GM12875 (cell line): ENCODE data around the gene FAU.
"Not testable (repeated sequence)": the region's sequence is repeated elsewhere in the genome, so short reads cannot be mapped to it uniquely, and the experiment has no call there.

Experiments
- H3K4me3 ChIP-seq: one replicate; pipeline ENCODE4 v1.5.1; 2011; ENCODE audit warnings: low read depth, low read length, control low read depth
- CTCF ChIP-seq: IDR thresholded peaks from 2 replicates; pipeline ENCODE4 v1.5.1; 2011; ENCODE audit warnings: low read depth, mild to moderate bottlenecking, control low read depth, inconsistent platforms, low read length, moderate library complexity, borderline replicate concordance; ENCODE audit not compliant: insufficient read depth

The FAU gene

GRCh38 chr11:65152122-65152521, 30.2 kb upstream of the FAU start:
- TF ChIP-seq CTCF, result no peak
- H3K4me3 ChIP-seq, result no peak overlapping the region

- no peak overlapping the region for H3K4me3 ChIP-seq
- TF ChIP-seq CTCF, result no peak
These were observed 29.5 kb upstream of the FAU start for GRCh38 chr11:65151331-65151899.

GRCh38 chr11:65150509-65151299, 28.8 kb upstream of the FAU start:
- no peak for TF ChIP-seq CTCF

GRCh38 chr11:65150131-65150508, 28.2 kb upstream of the FAU start:
- H3K4me3 ChIP-seq, result not testable (repeated sequence)

More at GRCh38 chr11:65150509-65151299, 28.8 kb upstream of the FAU start:
- H3K4me3 ChIP-seq, result peak overlapping the region; percentile 19

GRCh38 chr11:65148657-65149056, 26.7 kb upstream of the FAU start:
- H3K4me3 ChIP-seq, result no peak overlapping the region
- TF ChIP-seq CTCF, result no peak

- H3K4me3 ChIP-seq, result no peak overlapping the region
- TF ChIP-seq CTCF, result no peak
These were observed 25.6 kb upstream of the FAU start for GRCh38 chr11:65147352-65148075.

GRCh38 chr11:65141896-65142494, 20.1 kb upstream of the FAU start:
- no peak overlapping the region for H3K4me3 ChIP-seq
- TF ChIP-seq CTCF, result no peak
